Hematopoietic multipotent progenitor cell treated with erythropoietin and hydrocortisone succinate and interleukin-3 and kit ligand, for 8 days (in vitro differentiated cells): ENCODE results near the gene ADORA2B.

Experiments used
- DNase-seq: peaks from one replicate; pipeline ENCODE4 v3.0.0-alpha.2; 2015

Gene ADORA2B

GRCh38 chr17:15999141-15999973, 54.4 kb downstream of the ADORA2B start, which contains the start of the genes TTC19 and ZSWIM7:
Gene TTC19 (plus strand): TSS chr17:15999824. CDS start chr17:15999849, 25 bp downstream.
Gene ZSWIM7 (minus strand): TSS chr17:15999704. CDS start chr17:15999594, 110 bp downstream.
- peak; percentile 93 for DNase-seq

GRCh38 chr17:15999974-16000827, 55.3 kb downstream of the ADORA2B start:
- DNase-seq = peak; percentile 39

GRCh38 chr17:16001226-16001897, 56.4 kb downstream of the ADORA2B start:
- no peak for DNase-seq

- DNase-seq = no peak
Measured at GRCh38 chr17:16002708-16003260, 57.9 kb downstream of the ADORA2B start.

GRCh38 chr17:16003841-16004240, 58.9 kb downstream of the ADORA2B start:
- DNase-seq = no peak

GRCh38 chr17:16005636-16006035, 60.7 kb downstream of the ADORA2B start:
- no peak for DNase-seq

- peak; percentile 27 for DNase-seq
Measured at GRCh38 chr17:16007439-16007838, 62.5 kb downstream of the ADORA2B start.

- DNase-seq = no peak
Measured at GRCh38 chr17:16013943-16014407, 69.0 kb downstream of the ADORA2B start.

GRCh38 chr17:16019347-16019746, 74.4 kb downstream of the ADORA2B start:
- DNase-seq = no peak

GRCh38 chr17:16023881-16024280, 79.0 kb downstream of the ADORA2B start:
- DNase-seq = no peak

GRCh38 chr17:16025202-16025601, 80.3 kb downstream of the ADORA2B start:
- DNase-seq = no peak
